IPS-18a (cell line): ENCODE data around the gene MAPK10.

ENCODE experiments used
- H3K27ac ChIP-seq: one replicate; pipeline ENCODE4 v1.5.1; 2013; ENCODE audit warnings: low read length
- H3K27me3 ChIP-seq: one replicate; pipeline ENCODE4 v1.6.1; 2013; ENCODE audit warnings: mild to moderate bottlenecking, low read length; ENCODE audit not compliant: control insufficient read depth, insufficient read depth
- H3K36me3 ChIP-seq: one replicate; pipeline ENCODE4 v1.6.1; 2013; ENCODE audit warnings: low read depth, low read length; ENCODE audit not compliant: control insufficient read depth
- H3K4me1 ChIP-seq: one replicate; pipeline ENCODE4 v1.6.1; 2013; ENCODE audit warnings: low read depth, low read length; ENCODE audit not compliant: control insufficient read depth
- H3K4me3 ChIP-seq: one replicate; pipeline ENCODE4 v1.5.1; 2013; ENCODE audit warnings: low read length
- H3K9ac ChIP-seq: one replicate; pipeline ENCODE4 v1.6.1; 2013; ENCODE audit warnings: mild to moderate bottlenecking, low read length, moderate library complexity
- H3K9me3 ChIP-seq: one replicate; pipeline ENCODE4 v1.6.1; 2013; ENCODE audit warnings: low read depth, low read length; ENCODE audit not compliant: control insufficient read depth

Gene MAPK10

DNA sequence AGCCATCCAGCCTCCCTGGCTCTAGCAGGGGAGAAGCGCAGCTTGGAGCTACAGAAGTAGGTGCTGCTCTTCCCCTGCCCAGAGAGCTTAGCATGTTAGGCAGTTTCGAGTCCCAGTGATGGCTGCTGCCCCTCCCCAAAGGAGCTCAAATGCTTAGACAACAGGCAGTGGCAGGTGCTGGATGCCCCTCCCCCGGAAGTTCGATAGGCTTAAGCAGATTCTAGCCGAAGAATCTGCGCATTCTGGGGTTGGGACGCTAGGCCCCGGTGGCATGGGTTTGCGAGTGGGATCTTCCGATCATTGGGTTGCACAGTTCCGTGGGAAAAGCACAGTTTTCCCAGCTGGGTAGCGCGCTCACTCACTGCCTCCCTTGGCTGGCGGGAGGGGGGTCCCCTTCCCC is 117.2 kb downstream of the MAPK10 start:
- Histone ChIP-seq H3K27me3 (no peaks in the 10 kb centered on the region), H3K27ac (no peak overlapping the region), H3K9me3 (no peaks in the 10 kb centered on the region), H3K4me3 (no peak overlapping the region), H3K4me1 (peaks cover 4% of the 10 kb centered on the region), H3K36me3 (no peaks in the 10 kb centered on the region), H3K9ac (no peak overlapping the region)

DNA sequence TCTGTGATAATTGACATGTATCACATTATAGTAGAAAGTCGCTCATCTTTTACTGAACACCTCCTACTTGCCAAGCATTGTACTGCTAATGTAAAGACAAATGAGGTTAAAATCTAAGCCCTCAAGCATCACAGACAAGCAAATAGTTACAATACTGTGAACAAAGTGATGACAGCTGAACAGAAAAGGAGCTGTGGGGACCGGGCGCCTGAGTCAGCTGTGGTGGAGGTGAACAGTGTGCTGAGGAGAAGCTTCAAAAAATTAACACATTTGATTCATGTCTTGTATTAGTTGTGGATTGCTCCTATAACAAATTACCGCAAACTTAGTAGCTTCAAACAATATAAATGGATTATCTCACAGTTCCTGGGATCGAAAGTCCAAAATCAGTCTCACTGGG is 124.3 kb downstream of the MAPK10 start:
- H3K36me3 ChIP-seq = no peaks in the 10 kb centered on the region
- H3K9me3 ChIP-seq = no peaks in the 10 kb centered on the region
- peaks cover 11% of the 10 kb centered on the region for H3K4me1 ChIP-seq
- no peaks in the 10 kb centered on the region for H3K27me3 ChIP-seq
- H3K27ac ChIP-seq = no peak overlapping the region
- no peak overlapping the region for H3K9ac ChIP-seq
- H3K4me3 ChIP-seq = no peak overlapping the region

DNA sequence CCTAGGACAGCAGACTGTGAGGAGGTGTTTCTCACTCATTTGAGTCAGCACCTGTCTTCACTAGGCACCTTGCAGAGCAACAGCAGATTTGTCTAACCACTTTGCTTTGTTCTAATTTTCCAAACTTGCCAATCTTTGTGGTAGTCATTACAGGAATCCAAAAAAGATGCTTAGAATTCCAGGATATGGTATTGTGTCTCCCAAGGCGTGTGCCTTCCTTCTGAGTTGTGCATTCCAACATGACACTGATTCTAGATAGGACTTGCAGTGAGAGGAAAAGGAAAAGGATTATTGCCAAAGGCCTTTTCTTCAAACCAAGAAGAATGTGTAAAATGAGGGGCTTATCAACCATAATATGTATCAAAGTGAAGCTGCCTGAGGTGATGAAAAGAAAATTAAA is 126.2 kb downstream of the MAPK10 start:
- Histone ChIP-seq H3K4me3 (no peak overlapping the region), H3K27me3 (no peaks in the 10 kb centered on the region), H3K27ac (no peak overlapping the region)

DNA sequence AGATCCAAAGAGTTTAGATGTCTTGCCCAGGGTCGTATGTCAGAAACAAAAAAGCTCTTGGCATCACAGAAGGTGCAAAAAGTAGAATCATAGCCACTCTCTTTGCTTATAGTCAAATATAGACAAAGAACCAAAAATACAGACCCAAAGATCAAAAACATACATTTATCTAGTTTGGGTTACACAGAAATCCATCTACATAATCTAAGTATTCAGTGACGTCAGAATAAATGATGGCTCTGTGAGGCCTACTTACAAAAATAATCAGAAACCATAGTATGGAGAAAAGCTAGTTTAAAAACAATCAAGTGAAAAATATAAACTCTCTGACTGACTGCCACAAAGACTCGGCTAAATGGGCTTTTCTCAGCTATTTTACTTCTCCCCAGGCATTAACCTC is 126.8 kb downstream of the MAPK10 start:
- Histone ChIP-seq H3K27ac (no peak overlapping the region), H3K36me3 (no peaks in the 10 kb centered on the region), H3K4me3 (no peak overlapping the region), H3K9ac (no peak overlapping the region), H3K9me3 (no peaks in the 10 kb centered on the region), H3K4me1 (peaks cover 11% of the 10 kb centered on the region), H3K27me3 (no peaks in the 10 kb centered on the region)

More for the DNA sequence above, 126.2 kb downstream of the MAPK10 start:
- Histone ChIP-seq H3K4me1 (peaks cover 11% of the 10 kb centered on the region), H3K36me3 (no peaks in the 10 kb centered on the region), H3K9me3 (no peaks in the 10 kb centered on the region), H3K9ac (no peak overlapping the region)

DNA sequence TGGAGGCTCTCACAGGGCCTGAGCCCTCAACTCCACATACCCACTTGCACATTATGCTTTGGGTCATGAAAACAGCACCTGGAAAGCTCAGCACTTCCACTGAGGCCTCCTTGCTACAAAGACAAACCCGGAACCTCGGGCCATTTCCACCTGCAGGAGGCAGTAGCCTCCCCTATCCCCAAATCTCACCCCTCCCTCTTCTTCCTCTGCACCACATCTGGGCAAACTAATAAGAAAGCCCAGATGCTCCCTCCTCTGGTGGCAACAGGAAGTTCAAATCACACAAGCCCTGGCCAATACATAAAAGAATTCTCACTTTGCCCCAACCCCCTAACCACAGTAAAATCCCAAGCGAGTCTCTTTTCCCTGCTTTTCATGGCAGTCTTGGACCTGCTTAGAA is 136.4 kb downstream of the MAPK10 start:
- Histone ChIP-seq H3K9ac (no peak overlapping the region), H3K4me1 (peaks cover 7% of the 10 kb centered on the region), H3K9me3 (no peaks in the 10 kb centered on the region), H3K27ac (no peak overlapping the region), H3K36me3 (no peaks in the 10 kb centered on the region), H3K4me3 (no peak overlapping the region), H3K27me3 (no peaks in the 10 kb centered on the region)

DNA sequence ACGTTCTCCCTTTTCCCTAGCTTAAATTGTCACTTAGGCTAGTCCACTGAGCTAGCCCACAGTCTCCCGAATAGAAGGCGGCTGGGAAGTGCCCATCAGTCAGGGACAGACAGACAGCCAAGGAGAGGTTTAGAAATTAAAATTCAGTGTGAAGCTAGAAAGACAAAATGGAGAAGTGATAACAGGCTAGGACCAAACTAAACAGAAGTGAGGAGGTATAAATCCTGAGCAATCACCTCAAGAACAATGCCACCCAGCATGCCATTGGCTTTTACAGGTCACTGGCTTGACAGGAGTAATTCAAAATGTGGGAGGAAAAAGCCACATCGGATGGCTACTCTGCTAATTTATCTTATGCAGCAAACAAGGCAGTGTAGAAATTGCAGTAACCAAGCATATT is 138.9 kb downstream of the MAPK10 start:
- Histone ChIP-seq H3K4me1 (peaks cover 7% of the 10 kb centered on the region), H3K27me3 (no peaks in the 10 kb centered on the region), H3K9ac (no peak overlapping the region), H3K9me3 (no peaks in the 10 kb centered on the region), H3K4me3 (no peak overlapping the region), H3K36me3 (no peaks in the 10 kb centered on the region), H3K27ac (no peak overlapping the region)

DNA sequence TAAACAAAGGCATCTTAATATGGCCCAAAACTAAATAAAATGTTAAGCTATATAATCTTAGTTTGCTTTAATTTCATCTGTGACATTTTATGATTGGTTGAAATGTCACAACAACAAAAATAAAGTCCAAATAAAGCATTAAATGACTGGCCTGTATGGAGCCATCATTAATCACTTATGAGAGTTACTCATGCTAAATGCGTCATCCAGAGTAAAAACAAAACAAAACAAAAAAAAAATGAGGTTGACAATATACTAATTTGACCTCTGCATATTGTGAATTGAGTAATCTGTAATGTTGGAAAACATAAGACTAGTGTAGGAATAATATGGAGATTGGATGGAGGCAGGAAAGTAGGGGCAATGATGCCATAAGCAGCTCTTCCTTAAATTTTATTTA is 139.7 kb downstream of the MAPK10 start:
- no peak overlapping the region for H3K9ac ChIP-seq
- no peaks in the 10 kb centered on the region for H3K27me3 ChIP-seq
- no peak overlapping the region for H3K27ac ChIP-seq
- no peaks in the 10 kb centered on the region for H3K9me3 ChIP-seq
- H3K36me3 ChIP-seq = no peaks in the 10 kb centered on the region
- H3K4me1 ChIP-seq = peaks cover 7% of the 10 kb centered on the region
- H3K4me3 ChIP-seq = no peak overlapping the region

DNA sequence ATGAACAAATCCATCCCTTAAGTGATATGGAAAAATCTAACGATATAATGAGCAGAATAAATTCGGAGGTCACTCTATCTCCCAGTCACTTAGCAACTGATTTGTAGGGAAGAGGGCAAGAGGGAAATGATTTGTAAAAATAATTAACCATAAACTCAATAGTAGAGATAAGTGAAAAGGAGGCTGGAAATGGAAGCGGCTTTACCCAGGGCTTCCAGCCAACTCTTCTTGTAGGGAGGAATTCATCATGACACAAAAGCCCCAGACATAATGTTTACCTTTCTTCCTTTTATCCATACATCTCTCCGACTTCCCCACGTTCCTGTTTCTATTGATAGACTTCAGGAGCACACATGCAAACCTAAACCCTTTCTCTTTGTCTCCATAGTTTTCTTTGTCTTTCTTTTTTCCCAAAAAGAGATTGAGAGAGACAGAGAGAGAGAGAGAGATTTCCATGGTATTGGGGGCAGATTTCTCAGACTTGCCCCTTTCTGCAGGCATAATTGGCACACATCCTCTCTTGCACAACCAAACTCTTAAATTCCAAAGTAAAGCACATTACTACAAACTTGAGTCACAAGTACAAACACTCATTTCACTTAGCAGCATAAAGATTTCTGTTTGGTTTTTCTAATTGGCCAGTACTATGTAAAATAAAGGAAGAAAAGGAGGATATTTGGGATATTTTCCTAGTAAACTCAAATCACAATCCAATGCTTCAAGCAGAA is 140.9 kb downstream of the MAPK10 start:
- no peak overlapping the region for H3K27ac ChIP-seq
- H3K36me3 ChIP-seq = no peaks in the 10 kb centered on the region
- H3K4me1 ChIP-seq = peaks cover 7% of the 10 kb centered on the region
- H3K27me3 ChIP-seq = no peaks in the 10 kb centered on the region
- H3K4me3 ChIP-seq = no peak overlapping the region
- H3K9ac ChIP-seq = no peak overlapping the region
- H3K9me3 ChIP-seq = peaks cover 5% of the 10 kb centered on the region

DNA sequence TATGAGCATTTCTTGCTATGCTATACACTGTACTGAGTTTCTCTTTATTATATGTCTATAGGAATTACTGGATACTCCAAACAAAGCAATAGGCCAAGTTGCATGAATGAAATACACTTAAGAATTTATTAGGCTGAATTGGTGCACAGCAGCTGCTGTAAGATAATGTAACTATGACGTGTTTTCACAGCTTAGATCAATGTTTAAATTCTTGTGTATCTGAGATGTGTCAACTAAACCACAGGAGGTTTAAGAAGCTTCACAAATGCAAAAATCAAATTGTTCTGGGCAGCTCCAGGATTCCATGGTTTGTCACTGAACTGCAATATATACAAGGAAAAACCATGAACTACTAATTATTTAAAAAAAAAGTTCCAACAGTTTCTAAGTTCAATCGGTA is 156.7 kb downstream of the MAPK10 start:
- no peak overlapping the region for H3K27ac ChIP-seq
- peaks cover 7% of the 10 kb centered on the region for H3K4me1 ChIP-seq
- no peak overlapping the region for H3K9ac ChIP-seq
- no peaks in the 10 kb centered on the region for H3K9me3 ChIP-seq
- no peaks in the 10 kb centered on the region for H3K27me3 ChIP-seq
- no peak overlapping the region for H3K4me3 ChIP-seq
- H3K36me3 ChIP-seq = no peaks in the 10 kb centered on the region

DNA sequence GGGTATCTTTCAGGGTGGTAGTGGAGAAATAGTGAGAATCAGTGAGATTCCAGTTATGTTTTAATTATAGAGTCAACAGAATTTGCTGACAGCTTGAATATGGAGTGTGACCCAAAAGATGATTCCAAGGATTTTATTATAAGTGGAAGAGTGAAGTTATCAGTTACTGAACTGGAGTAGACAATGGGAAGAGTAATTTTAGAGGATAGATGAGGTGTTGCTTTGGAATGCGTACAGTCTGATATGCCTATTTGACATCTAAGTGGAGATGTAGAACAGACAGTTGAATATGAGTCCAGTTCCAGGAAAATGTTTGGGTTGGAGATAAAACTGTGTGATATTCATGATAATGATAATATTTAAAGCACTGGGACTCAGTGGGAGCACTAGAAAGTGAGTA is 174.2 kb downstream of the MAPK10 start:
- no peaks in the 10 kb centered on the region for H3K9me3 ChIP-seq
- no peaks in the 10 kb centered on the region for H3K27me3 ChIP-seq
- no peaks in the 10 kb centered on the region for H3K4me1 ChIP-seq
- H3K9ac ChIP-seq = no peak overlapping the region
- no peak overlapping the region for H3K4me3 ChIP-seq
- no peaks in the 10 kb centered on the region for H3K36me3 ChIP-seq
- H3K27ac ChIP-seq = no peak overlapping the region

DNA sequence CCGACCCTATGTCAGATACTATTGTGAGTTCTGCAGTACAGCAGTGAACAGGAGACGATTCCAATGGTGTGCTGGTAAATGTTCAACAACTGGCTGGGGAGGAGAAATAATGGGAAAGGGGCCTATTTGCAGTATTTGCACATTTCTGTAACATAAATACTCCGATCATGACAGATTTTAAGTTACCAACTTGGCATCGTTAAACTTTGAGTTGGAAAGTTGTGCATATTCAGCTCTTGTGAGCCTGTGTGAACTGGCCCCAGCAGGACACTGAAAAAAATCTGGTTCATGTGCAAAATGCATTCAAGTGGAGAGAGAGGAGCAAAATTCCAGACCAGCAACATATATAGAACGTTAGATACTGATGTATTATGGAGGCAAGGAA is 175.0 kb downstream of the MAPK10 start:
- Histone ChIP-seq H3K27ac (no peak overlapping the region), H3K9me3 (no peaks in the 10 kb centered on the region), H3K36me3 (no peaks in the 10 kb centered on the region), H3K4me3 (no peak overlapping the region), H3K4me1 (no peaks in the 10 kb centered on the region), H3K27me3 (no peaks in the 10 kb centered on the region), H3K9ac (no peak overlapping the region)

DNA sequence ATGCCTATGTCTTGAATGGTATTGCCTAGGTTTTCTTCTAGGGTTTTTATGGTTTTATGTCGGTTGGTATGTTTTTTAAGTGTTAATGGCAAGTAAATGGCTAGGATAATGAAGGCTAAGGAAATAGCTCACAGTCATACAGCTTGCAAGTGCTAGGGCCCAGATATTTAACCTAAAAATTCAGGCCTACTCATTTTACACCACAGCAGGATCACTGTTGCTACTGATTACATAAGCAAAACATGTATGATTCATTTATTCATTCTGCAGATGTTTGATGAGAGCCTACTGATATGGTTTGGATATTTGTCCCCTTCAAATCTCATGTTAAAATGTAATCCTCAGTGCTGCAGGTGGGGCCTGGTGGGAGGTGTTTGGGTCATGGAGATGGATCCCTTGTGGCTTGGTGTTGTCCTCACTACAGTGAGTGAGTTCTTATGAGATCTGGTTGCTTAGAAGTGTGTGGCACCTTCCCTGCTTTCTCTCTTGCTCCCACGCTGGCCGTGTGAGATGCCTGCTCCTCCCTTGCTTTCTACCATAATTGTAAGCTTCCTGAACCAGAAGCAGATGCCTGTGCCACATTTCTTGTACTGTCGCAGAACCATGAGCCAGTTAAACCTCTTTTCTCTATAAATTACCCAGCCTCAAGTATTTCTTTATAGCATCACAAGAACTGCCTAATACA is 175.5 kb downstream of the MAPK10 start:
- no peak overlapping the region for H3K27ac ChIP-seq

More for the DNA sequence above, 175.5 kb downstream of the MAPK10 start:
- no peaks in the 10 kb centered on the region for H3K36me3 ChIP-seq
- no peaks in the 10 kb centered on the region for H3K9me3 ChIP-seq
- H3K27me3 ChIP-seq = no peaks in the 10 kb centered on the region
- H3K9ac ChIP-seq = no peak overlapping the region
- H3K4me3 ChIP-seq = no peak overlapping the region
- no peaks in the 10 kb centered on the region for H3K4me1 ChIP-seq
